Measurements from ENCODE around the gene ACAP1.
A peak's percentile ranks its signal among the peaks of the same experiment; 100 is the strongest.

- TF ChIP-seq, protein P1, sequence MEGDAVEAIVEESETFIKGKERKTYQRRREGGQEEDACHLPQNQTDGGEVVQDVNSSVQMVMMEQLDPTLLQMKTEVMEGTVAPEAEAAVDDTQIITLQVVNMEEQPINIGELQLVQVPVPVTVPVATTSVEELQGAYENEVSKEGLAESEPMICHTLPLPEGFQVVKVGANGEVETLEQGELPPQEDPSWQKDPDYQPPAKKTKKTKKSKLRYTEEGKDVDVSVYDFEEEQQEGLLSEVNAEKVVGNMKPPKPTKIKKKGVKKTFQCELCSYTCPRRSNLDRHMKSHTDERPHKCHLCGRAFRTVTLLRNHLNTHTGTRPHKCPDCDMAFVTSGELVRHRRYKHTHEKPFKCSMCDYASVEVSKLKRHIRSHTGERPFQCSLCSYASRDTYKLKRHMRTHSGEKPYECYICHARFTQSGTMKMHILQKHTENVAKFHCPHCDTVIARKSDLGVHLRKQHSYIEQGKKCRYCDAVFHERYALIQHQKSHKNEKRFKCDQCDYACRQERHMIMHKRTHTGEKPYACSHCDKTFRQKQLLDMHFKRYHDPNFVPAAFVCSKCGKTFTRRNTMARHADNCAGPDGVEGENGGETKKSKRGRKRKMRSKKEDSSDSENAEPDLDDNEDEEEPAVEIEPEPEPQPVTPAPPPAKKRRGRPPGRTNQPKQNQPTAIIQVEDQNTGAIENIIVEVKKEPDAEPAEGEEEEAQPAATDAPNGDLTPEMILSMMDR (IDR thresholded peaks at IDR 0.05), result no peak
- TF ChIP-seq POLR2A (IDR thresholded peaks at IDR 0.05), result peak; percentile 23
Observed at GRCh38 chr17:7313088-7313889, 23.0 kb upstream of the ACAP1 start.
